ENCODE results near the gene FHOD3.

- TF ChIP-seq, protein P1, sequence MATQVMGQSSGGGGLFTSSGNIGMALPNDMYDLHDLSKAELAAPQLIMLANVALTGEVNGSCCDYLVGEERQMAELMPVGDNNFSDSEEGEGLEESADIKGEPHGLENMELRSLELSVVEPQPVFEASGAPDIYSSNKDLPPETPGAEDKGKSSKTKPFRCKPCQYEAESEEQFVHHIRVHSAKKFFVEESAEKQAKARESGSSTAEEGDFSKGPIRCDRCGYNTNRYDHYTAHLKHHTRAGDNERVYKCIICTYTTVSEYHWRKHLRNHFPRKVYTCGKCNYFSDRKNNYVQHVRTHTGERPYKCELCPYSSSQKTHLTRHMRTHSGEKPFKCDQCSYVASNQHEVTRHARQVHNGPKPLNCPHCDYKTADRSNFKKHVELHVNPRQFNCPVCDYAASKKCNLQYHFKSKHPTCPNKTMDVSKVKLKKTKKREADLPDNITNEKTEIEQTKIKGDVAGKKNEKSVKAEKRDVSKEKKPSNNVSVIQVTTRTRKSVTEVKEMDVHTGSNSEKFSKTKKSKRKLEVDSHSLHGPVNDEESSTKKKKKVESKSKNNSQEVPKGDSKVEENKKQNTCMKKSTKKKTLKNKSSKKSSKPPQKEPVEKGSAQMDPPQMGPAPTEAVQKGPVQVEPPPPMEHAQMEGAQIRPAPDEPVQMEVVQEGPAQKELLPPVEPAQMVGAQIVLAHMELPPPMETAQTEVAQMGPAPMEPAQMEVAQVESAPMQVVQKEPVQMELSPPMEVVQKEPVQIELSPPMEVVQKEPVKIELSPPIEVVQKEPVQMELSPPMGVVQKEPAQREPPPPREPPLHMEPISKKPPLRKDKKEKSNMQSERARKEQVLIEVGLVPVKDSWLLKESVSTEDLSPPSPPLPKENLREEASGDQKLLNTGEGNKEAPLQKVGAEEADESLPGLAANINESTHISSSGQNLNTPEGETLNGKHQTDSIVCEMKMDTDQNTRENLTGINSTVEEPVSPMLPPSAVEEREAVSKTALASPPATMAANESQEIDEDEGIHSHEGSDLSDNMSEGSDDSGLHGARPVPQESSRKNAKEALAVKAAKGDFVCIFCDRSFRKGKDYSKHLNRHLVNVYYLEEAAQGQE (IDR thresholded peaks at IDR 0.05; ENCODE audit: insufficient read depth in 1 of 2, low read depth in 2 of 2, low read length in 2 of 2): no peak
- TF ChIP-seq SIN3A (IDR thresholded peaks at IDR 0.05; ENCODE audit: borderline replicate concordance, insufficient read depth, low read length): no peak
- TF ChIP-seq POLR2AphosphoS5 (IDR thresholded peaks at IDR 0.05; ENCODE audit: low read depth, low read length): no peak
- TF ChIP-seq TAF1 (IDR thresholded peaks at IDR 0.05; ENCODE audit: borderline replicate concordance, insufficient read depth, low read length): no peak
Observed at GRCh38 chr18:36655930-36656329, 358.4 kb downstream of the FHOD3 start.

Data from PFSK-1 (cell line).